ENCODE results near the gene CNFN.

CNFN gene

DNA sequence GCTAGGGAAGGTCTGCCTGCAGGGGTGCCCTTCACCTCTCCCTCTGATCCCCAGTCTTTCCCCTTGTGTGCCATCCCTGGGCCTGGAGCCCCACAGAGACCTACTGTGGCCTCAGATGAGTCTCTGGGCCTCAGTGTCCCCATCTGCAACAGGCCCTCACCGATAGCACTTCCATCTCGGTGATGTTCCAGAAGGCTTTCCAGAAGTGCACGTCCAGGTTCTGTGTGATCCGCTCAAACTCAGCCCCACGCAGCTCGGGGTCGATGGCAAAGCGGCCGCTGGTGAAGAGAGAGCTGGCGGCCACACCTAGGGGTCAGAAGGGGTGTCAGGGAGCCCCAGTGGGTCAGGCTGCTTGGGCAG, 17.7 kb upstream of the CNFN start:
- DNase-seq: no peak

DNA sequence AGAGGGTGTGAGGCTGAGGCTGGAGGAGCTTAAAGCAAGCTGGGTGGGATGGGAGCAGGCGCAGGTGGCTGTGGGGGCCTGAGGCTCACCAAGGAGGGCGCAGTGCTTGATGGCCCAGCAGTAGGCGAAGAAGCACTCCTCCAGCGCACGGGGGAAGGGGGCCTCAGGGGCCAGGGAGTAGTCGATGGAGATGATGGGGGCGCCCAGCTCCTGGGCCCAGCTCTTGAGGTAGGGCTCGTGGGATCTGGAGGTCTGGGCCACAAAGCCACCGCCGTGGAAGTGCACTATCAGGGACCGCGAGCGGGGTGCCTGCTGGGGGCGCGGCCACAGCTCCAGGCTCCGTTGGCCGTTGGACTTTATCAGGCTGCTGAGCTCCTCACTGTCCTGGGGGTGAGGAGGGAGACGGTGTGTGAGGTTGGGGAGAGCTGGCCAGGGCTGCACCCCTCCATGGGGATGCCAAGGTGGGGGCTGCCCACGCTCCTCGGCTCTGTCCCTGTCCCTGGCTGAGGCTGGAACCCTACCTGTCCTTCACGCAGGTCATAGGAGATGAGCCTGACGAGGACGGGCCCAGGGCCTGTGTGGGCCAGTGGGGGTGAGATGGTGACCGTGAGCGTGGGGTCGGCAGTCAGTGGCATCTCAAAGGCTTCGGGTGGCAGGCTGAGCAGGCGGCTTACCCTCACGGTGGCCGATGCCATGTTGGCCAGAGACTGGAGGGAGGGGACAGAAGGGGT, 17.2 kb upstream of the CNFN start:
- DNase-seq: no peak

DNA sequence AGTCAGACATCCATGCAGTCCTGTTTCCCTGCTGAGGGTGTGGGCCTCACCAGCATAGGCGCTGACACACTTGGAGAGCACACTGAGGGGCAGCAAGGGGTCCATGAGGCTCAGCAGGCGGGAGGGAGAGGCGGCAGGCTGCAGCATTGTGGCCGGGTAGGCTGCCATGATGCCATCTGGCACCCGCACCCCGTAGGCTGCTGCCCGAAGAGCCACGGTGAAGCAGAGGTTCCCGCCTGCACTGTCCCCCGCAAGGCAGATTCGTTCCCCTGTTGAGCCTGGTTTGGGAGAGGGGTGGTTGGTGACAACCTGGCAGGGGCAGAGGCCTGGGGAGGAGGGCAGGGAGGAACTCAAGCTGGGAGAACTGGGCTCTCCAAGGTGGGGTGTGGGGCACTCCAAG, 16.0 kb upstream of the CNFN start:
- no peak for DNase-seq

DNA sequence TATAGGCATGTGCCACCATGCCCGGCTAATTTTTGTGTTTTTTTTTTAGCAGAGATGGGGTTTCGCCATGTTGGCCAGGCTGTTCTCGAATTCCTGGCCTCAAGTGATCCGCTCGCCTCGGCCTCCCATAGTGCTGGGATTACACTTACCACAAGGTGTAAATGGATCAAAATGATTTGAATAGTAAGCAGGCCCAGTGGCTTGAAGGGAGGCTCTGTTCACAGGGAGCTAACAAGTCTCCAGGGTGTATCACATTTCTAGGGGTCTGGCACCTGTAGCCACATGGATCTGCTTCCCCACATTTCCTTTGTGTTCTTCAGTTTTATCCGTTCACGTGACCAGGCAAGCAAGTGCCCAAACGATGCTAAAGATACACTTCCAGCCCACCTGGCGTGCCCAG, 13.5 kb upstream of the CNFN start:
- no peak for DNase-seq

DNA sequence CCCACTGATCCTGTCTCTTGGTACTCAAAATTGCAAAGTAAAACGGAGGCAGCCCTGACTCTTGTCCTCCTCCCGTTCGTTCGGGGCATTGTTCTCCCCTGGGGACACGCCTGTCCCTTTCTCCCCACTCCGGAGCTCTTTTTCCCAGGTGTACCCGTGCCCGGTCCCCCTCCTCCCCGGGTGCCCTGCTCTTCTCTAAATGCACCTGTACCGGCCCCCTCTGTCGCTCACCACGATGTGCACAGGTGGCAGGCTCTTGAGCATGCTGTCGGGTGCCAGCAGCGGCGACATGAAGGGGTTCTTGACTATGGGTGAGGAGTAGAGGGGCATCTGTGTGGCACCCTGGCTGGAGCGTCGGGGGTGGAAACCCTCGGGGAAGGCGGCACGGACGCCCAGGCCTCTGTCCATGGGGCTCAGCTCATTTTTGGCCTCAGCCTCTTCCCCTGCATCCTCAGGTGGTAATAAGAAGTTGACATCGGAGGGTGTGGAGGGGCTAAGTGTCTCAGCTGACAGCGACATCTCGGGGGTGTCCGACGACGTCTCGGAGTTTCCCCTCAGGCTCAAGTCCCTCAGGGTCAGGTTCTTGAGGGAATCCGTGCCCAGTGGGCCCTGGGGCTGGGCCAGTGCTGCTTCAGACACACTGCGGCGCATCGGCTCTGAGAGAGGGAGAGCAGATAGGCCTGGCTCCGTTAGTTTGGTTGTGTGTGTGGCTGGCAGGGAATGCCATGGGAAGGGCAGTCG, 12.4 kb upstream of the CNFN start:
- DNase-seq: no peak

DNA sequence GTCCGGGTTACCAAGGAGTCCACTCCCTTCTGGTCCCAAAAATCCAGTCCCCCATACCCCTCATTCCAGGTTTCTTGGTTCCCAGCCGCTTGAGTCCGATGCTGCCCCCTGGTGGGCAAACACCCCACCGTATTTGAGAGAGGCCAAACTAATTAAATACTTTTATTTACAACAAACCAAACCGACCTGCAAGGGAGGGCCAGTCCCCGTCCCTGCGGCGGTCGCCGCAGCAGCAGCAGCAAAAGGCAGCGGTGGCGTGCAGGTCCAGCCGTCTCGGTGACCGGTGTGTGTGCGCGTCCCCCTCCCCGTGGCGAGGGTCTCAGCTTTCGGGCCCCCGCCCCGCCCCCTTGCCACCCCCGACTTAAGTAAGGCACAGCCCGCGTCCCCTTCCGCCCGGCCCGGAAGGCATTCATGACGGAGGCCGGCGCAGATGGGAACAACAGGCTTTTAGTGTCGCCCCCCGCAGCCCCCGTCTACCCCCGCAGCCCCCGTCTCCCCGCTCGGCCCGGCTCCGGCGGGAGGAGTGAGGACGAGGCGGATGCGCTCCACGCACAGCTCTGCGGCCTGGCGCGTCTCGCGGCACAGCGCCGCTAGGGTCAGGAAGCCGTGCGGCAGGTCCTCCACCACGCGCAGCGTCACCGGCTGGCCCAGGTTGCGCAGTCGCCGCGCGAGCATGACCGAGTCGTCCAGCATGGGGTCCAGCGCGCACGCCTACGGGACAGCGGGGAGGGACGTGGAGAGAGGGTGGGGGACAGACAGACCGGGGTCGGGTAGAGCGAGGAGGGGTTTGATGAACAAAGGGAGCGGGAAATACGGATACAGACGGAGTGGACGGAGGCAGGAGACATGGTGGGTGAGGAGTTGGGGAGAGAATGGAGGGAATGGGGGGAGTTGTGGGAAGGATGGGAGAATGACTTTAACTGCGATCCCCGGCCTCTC, 11.5 kb upstream of the CNFN start:
- peak; percentile 73 to 83 for DNase-seq

DNA sequence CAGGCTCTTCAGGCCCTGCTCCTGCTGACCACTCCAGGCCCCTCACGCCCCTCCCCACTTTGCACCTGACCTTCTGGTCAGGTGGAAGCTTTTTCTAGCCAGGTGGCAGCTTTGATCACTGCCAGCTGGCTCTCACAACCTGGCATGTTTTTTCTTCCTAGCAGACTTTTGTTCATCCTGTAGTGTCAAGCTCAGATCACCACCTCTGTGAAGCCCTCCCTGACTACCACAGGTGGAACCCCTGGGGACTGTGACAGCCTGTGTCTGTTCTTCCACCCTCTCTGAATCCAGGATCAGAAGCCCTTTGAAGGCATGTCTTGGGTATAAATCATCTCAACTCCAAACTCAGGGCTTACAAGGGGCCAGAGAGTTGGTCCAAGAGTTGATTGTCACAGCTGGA, 10.3 kb upstream of the CNFN start:
- no peak for DNase-seq

DNA sequence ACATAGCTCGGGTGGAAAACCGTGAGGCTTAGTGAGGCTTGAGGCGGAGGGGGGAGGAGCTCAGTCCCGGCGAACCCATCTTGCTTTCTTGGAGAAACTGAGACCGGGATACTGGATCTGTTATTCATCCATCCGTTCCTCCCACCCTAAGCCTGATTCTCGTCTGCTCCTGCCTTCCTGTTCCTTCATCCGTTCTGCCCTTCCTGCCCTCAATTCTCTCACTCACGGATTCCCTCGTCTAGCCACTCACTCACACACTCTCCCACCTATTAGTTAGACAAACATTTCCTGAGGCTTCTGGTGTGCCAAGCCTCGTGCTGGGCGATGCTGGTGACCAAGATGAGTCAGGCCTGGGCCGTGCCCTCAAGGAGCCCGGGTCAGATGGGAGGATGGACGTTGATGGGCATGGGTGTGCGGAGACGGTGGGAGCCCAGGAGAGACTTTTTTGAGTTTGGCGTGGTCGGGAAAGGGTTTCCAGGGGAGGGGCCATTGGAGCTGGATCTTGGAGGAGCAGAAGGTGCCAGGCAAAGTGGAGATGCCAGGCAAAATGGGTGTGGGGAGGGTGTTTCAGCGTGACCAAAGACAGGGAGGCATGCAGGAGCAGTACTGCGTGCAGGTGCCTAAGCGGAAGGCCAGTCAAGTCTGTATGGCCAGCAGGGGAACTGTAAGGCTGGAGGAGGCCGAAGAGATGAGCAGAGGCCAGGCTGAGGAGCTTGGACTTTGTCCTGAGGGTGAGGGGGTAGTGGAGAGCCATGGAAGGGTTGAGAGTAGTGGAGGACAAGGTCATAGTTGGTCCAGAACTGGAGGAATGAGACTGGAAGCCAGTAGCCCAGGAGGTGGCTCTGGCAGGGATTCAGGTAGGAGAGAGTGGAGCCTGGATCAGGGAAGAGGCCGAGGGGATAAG, 7.4 kb upstream of the CNFN start:
- DNase-seq: no peak

DNA sequence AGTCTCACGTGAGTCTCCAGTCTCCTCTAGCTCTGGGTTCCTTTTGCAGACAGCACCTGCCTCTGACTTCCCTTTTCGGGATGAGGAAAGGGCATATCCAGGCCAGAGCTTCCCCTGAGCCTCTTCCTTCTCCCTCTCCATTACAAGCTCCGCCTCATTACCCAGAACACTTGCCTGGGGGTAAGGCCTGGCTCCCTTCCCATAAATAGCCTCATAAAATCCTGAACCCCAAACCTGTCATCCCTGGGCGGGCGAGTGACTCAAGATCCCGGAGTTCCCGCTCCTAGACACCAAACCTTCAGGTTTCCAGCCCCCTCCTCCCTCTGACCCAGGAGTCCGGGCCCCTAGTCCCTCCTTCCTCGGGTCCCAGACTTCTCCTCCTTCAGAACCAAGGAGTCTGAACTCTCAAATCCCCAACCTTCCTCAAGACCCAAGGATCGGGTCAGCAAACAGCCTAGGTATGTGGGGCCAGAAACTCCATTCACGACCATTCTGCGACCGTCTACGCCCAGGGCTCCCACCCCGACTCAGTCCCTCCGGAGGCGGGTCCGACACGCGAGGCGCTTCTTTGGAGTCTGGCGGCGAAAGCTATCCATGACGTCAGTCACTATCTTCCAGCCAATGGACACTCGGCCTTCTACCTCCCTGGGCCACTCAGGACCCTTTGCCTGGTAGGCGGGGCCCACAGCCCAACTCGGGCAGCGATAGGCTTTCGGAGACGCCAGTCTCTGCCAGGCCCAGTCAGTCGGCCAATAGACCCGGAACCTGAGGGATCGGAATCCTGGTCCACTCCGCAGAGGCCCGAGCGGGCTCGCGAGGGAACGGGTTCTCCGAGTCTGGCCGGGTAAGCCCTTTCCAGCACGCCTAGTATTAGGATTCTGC, 6.5 kb upstream of the CNFN start:
- DNase-seq: peak; percentile 97

DNA sequence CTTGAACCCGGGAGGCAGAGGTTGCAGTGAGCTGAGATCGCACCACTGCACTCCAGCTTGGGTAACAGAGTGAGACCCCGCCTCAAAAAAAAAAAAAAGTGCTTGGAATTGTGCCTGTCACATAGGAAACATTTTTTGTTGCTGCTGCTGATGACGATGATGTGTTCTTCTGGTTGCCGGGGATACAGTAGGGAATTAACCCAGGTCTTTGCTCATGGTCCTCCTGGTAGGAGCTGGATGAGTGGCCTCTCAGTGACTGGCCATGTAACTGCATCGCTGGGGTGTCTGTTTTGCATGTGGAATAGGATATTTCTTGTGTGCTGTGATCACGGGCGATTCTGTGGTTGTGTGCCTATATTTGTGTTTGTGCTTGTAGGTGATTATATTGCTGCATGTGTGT, 4.7 kb upstream of the CNFN start:
- no peak for DNase-seq

DNA sequence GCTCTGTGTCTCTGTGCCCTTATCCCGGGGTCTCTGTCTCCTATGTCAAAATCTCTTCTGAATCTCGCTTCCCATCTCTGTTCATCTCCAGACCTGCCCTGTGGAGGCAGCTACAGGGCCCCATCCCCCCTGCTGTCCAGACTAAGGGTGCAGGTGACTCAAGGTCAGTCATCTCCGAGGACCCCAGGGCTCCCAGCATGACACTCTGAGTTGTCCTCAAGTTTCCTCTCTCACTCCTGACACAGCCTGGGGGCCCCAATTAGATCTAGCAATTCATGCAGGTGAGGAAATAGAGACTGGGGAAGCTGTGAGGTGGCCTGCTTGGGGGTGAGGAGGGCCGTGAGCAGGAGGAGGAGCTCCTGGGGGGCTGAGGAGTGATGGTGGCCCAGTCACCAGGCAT, 2.1 kb upstream of the CNFN start:
- no peak for DNase-seq

DNA sequence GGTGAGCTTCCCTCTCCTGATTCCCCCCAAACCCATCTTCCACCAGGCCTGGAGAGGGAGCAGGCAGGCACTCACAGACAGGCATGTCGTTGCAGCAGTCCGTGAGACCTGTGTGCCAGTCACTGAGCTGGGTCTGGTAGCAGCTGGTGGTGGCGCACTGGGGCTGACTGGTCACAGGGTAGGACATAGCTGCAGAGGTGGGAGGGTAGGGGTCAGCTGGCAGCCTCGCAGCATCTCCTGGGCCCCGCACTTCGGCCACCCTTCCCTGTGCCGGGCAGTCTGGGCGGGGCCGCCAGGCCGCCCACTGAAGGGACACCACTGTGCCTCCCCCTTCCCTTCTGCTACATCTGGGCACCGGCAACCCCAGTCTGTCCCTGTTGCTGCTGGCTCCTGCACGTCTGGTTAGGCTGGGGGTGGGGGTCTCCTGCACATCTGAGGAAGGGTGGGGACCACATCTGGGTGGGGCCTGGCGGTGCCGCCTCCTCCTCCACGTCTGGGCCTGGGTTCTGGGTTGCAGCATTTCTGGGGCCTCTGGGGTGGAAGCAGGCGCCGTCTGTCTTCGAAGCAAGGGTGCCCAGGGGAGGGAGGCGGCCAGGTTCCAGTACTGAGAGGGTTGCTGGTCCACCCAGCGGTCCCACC, 1.1 kb downstream of the CNFN start:
- DNase-seq: no peak

DNA sequence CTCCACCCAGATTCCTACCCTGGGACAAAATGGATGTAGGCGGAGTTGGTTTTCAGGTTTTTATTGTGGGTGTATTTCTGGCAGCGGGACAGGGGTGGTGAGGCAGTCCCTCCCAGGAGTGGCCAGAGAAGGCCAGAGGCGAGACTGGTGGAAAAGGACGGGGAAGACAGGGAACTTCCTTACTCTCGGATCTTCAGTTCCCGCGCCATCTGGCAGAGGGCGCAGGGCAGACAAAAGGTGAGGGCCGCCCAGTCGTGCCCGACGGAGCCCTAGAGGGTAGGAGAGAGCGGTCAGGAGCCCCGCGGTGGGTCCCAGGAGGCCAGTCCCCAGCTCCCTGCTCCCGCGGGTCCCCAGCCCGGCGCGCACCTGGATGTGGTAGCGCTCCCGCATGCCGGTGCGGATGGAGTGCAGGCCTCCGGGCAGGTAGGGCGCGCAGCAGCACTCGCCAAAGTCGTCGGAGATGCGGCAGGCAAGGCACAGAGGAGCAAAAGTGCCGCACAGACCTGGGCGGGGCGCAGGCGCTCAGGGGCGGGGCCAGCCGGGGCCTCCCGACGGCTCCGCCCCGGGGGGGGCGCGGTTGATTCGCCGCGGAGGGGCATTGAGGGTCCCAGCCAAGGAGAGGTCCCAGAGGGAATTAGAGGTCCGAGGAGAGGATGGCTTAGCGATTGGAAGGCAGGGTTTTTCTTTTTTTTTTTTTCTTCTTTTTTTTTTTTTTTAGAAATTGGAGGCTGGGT, 3.0 kb downstream of the CNFN start:
- peak; percentile 66 to 69 for DNase-seq

DNA sequence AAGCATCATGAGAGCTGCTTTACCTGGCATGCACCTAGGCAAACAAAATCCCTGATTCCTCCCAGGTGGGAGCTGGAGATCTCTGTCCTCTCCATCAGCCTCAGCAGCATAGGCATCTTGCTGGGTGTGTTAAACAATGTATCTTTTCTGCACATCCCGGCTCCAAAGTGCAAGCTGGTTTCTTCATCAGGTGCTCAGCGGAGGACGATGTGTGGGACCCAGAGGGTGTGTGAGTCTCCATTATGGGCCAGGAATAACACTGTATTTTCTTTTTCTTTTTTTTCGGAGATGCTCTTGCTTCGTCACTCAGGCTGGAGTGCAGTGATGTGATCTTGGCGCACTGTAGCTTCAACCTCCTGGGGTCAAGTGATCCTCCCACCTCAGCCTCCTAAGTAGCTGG, 9.9 kb downstream of the CNFN start:
- no peak for DNase-seq

DNA sequence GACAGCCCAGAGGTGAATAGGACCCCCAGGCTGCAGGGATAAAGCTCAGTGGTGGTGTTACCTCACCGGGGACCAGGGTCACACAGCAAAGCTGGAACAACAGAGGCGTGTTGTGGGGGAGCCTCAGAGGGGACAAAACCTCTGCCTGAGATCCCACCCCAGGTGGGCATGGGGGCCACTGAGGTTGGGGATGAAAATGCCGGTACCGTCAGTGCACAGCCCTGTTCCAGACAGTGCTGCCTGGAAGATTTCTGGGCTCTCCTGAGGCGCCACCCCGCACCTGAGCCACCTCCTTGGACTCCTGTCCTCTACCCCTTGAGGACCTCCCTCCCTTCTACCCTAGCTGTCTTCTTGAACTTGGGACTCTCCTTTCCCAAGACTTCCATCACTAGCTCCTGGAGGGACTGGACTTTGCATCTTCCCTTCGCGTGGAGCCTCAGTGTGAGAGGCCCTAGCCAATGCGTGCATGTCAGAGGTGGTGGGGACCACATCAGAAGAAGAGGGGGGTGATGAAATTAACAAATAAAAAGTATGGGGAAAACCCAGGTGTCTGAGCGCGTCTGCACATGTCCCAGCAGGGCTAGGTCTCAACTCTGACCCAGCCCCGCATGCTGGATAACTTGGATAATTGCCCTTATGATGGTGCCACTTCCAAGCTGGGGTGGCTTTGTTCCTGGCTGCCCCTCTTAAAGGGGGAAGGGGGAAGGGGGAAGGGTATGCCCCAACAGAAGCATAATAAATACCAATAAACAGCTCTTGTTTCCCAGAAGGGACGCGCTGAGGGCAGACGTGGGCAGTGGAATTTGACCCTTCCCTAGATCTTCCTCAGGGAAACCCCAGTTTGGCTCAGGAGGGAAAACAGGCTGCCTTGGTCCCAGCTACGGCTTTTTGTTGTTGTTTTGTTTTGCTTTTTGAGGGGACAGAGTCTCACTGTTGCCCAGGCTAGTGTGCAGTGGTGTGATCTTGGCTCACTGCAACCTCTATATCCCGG, 11.6 kb downstream of the CNFN start:
- DNase-seq: no peak

DNA sequence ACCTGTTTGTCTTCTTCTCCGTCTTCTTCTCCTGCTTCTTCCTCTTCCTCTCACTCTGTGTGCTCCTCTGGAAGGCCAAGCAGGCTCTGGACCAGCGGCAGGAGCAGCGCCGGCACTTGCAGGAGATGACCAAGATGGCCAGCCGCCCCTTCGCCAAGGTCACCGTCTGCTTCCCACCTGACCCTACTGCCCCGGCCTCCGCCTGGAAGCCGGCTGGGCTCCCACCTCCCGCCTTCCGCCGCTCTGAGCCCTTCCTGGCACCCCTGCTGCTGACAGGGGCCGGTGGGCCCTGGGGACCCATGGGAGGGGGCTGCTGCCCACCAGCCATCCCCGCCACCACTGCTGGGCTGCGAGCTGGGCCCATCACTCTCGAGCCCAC, 13.9 kb downstream of the CNFN start:
- no peak for DNase-seq

DNA sequence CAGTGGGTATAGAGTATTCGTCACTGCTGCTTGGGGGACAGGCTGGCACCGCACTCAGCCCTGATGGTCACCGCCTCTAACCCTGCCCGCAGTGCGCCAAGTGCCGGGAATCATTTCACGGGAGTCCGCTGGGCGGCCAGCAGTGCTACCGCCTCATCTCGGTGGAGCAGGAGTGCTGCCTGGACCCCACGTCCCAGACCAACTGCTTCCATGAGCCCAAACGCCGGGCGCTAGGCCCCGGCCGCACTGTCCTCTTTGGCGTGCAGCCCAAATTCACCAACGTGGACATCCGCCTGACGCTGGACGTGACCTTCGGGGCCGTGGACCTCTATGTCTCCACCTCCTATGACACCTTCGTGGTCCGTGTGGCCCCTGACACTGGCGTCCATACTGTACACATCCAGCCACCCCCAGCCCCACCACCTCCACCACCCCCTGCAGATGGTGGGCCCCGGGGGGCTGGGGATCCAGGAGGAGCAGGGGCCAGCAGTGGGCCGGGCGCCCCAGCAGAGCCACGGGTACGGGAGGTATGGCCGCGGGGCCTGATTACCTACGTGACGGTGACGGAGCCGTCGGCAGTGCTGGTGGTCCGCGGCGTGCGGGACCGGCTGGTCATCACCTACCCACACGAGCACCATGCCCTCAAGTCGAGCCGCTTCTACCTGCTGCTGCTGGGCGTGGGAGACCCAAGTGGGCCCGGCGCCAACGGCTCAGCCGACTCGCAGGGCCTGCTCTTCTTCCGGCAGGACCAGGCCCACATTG, 14.5 kb downstream of the CNFN start:
- DNase-seq: no peak

DNA sequence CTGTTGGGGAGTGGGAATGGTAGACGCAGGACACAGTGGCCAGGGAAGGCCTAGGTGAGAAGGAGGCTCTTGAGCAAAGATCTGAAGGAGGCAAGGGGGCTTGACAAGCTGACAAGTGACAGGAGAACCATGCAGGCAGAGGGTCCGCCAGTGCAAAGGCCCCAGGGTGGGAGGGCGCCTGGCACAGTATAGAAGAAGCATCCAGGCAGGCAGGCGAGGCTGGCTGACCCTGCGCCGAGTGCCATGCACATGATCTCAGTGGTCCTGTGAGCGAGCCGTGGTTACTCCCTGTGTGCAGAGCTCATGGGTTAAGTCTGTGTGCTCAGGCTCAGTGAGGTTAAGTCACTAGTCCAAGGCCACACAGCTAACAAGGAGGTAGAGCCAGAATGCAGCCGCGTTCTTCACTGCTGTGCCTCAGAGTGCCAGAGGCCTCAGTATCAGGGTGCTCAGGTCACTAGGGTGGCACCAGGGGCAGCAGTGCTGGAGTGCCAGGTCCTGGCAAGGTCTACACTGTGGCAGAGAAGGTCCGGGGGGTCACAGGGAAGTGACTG, 15.2 kb downstream of the CNFN start:
- DNase-seq: no peak
